Fibroblast of gingiva (primary cell): Measurements from ENCODE around the gene ADAMTSL5.
A peak's percentile ranks its signal among the peaks of the same experiment; 100 is the strongest.
"Not testable (repeated sequence)": the region's sequence is repeated elsewhere in the genome, so short reads cannot be mapped to it uniquely, and the experiment has no call there.

Experiments
- DNase-seq: peaks from one replicate; pipeline ENCODE4 v3.0.0-alpha.2; 2011; ENCODE audit warnings: low read depth

ADAMTSL5 gene, protein sequence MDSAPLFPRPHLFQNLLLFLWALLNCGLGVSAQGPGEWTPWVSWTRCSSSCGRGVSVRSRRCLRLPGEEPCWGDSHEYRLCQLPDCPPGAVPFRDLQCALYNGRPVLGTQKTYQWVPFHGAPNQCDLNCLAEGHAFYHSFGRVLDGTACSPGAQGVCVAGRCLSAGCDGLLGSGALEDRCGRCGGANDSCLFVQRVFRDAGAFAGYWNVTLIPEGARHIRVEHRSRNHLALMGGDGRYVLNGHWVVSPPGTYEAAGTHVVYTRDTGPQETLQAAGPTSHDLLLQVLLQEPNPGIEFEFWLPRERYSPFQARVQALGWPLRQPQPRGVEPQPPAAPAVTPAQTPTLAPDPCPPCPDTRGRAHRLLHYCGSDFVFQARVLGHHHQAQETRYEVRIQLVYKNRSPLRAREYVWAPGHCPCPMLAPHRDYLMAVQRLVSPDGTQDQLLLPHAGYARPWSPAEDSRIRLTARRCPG

DNA sequence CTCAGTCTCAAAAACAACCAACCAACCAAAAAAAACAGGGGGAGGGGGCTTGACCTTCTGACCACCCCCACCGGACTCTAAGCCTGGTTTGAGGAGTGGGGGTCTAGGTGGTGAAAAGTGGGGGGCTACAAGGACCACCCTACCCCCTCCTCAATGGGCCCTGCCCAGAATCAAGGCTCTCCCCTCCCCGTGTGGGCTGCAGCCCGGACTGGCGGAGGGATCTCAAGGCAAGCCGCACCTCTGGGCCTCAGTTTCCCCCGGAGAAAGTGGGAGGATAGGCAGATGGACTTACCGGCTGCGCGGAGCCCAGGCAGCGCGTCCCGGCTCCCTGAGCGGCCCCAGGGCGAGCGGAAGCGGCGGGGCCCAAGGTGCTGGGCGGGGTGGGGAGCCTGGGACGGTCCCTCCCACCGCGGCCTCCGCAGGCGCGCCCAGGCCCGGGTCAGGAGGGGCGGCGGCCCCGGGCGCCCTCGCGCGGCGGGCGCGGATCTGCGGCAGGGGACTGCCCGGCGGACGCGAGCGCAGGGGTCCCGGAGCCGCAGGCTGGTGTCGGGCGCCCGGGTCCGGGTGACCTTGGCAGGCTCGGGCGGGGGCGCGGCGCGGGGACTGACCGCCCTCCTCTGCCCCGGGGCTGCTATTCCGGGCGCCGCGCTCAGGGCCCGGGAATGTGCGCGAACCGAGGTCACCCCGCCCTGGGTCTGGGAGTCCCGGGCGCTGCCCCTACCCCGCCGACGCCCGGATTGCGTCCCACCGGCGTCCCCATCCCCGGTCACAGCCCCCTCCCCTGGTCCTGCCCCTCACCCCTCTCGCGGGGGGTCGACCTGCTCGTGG is at the start of gene ADAMTSL5:
TSS of gene ADAMTSL5 (minus strand) at position 349 of the 828 bp plus-strand sequence. CDS start 2,076 bp downstream, outside the sequence.
- DNase-seq: peak; percentile 54

DNA sequence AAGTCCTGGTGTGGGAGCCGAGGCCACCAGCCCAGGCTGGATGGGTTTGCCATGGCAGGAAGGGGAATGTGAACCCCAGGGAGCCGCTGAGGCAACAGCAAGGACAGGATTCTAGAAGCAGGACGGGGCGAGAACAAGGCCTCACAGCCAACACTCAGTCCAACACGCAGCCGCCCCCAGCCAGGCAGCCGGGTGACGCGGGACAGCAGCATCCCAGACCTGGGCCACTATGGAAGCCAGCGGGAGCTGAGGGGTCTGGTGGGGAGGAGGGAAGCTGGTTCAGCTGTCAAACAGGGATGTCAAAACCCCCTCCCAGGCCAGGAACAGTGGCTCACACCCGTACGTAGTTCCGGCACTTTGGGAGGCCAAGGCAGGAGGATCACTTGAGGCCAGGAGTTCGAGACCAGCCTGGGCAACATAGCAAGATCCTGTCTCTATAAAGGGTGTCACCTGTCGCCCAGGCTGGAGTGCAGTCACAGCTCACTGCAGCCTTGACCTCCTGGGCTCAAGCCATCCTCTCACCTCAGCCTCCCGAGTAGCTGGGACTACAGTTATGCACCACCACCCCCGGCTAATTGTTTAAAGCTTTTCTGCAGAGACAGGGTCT is 48.5 kb upstream of the ADAMTSL5 start:
- no peak for DNase-seq

DNA sequence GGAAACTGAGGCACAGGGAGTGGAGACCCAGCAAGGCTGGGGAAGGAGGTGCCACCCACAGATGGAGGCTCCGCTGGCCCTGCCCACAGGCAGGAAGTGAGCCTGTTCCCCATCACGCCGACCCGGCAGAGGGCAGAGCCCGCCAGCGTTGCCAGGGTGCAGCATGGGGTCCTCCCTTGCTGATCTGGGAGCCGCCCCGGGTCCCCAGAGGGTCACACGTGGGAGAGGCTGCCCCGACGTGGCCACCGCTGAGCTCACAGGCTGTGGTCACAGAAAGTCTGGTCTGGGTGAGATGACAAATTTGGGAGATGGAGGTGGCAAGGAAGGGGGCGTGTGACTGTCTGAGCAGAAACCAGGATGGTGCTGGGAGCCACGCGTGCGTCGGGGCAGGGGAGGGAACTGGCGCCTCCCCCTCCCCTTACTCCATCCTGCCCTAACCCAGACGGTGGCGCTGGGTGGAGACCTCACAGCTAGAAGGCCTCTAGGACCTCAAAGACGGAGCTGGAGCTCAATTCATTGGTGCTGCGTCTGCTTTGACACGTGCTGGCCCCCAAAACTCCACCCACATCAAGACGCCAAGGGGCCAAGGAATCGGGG is 47.6 kb upstream of the ADAMTSL5 start:
- DNase-seq: no peak

DNA sequence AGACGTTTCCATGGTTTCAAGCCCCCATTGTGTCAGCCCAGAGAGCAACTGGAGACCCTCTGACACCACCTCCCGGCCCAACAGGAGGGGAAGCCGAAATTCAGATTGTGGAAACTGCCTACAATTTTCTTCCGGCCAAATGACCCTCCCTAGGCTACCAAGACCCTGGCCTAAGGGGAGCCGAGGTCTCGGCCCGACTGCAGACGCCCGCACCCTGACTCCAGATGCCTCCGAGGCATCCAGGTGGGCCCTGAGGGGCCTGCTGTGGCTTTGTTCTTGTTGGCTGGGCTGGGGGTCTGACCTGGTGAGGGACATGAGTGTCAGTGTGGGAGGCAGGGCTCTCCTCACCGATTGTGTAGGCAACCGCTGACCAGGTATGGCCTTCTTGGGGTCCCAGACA is 45.7 kb upstream of the ADAMTSL5 start:
- no peak for DNase-seq

DNA sequence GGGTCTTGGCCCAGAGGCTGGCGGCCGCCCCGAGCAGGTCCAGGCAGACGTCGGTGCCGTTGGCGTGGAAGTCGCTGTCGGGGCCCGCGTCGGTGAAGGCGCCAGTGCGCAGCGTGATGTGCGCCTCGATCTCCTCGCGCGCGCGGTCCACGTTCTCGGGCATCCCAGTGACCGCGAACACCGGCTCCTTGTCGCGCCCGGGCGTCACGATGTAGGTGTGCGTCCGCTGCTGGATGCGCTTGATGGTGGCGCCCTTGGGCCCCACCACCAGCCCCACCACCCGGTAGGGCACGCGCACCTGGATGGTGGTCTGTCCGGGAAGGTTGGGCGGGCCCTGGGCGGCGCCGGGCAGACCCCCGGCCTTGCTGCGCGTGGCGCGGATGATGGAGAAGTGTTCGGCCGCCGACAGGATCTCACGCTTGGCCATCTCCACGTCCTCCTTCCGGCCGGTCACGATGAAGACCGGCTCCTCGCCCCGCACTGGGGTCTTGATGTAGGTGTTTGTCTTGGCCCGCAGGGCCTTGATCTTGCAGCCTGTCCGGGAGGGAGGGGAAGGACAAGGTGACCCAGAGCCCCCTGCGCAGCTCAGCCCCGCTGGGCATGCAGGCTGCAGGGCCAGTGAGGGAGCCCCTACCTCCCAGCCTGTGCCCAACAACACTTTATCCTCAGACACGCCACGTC is 43.7 kb upstream of the ADAMTSL5 start:
- no peak for DNase-seq

DNA sequence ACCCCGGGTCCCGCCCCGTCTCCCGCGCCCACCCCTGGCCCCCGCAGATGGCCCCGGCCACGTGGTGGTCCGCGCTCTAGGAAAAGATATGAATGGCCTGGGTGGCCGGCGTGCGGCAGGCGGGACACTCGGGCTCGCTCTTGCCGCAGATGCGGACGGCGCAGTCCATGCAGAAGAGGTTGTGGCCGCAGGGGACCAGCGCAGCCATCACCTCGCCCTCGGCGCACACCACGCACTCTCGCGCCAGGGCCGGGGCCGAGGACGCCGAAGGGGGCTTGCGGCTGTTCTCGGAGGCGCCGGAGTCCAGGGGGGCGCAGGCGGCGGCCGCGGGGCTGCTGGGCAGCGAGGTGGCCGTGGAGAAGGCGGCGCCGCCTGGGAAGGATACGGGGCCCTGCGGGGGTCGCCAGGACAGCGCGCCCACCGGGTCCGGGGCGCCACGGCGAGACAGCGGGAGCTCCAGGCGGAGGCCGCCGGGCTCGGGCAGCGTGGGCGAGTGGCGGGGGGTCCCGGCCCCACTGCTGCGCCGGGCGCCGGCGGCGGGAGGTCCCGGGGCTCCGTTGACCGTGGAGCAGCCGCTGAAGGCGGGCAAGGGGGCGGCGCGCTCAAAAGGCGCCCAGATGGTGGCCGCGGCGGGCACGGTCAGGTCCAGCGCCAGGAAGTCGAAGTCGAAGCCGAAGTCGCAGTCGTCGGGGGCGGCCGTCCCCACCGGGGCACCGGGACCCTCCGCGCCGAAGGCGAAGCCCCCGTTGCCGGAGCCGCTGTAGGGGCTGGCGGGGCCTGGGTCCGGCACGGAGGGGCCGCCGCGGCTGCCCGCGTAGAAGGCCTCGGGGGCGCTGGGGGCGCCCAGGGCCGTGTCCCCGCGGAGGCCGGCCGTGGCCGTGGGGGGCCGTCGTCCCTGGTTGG is 42.9 kb upstream of the ADAMTSL5 start:
- DNase-seq: no peak

DNA sequence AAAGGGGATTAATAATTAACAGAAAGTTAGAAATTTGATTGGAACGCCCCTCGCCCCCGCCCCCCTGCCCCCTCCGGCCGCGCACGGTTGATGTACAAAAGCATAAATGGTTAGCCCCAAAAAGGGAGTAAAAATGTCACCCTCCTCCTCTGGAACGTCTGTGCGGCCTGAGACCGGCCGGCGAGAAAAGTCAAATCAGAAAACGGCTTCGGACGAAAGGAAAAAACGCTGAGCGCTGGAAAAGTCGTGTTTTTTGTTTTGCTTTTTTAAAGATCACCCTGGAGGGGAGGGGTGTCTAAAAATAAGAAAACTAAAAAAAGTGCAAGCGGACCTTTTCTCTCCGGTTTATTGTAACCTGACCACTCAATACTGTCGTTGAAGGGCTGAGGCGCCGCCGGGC is 42.1 kb upstream of the ADAMTSL5 start:
- no peak for DNase-seq

DNA sequence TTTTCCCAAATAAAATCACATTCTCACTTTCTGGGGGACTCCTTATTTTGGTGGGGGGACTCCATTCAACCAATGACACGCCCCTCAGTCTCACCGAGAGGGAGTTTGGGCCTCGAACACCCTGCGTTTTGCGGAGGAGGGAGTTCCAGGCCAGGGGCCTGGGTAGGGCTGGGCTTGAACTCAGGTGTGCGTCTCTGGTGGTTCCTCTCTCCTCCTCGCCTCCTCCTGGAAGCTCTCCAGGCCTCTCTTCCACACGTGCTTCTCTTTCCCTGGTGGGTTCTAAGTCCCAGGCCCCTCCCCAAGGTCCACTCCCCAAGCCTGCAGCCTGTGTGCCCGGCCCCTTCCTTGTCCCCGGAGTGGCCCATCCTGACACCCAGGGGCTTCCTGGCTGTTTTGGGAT is 40.6 kb upstream of the ADAMTSL5 start:
- DNase-seq: no peak

DNA sequence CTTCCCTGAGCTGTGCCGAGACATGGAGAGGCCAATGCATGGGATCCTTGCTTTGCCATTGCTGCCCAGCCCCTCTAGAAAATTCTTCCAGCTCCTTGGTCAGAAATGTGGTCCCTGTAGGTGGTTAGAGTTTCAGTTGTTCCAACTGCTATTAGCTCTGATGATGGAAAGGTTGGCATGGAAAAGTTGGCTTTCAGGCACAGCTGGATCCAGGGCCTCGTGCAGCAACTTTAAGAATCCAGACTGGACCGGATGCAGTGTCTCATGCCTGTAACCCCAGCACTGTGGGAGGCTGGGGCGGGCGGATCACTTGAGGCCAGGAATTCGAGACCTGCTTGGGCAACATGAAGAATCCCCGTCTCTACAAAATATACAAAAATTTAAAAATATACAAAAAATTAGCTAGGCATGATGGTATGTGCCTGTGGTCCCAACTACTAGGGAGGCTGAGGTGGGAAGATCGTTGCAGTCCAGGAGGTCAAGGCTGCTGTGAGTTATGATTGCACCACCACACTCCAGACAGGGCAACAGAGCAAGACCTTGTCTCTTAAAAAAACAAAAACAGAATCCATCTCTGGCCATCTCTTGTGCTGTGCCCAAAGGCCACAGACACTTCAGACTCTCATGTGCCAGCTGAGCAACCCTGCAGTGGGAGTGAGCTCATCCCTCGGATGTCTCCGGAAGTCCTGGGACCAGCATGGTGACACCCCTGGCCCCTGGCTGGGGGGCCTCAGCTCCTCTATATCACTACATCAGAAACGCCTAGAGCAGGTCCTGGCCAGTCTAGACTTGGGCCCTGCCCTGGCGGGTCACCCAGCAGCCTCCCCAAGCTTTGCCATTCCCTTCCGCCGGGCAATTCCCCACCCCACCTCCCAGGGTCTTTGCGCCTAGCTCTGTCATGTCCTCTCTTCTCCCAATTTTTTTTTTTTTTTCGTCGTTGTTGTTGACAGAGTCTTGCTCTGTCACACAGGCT is 38.5 kb upstream of the ADAMTSL5 start:
- no peak for DNase-seq

DNA sequence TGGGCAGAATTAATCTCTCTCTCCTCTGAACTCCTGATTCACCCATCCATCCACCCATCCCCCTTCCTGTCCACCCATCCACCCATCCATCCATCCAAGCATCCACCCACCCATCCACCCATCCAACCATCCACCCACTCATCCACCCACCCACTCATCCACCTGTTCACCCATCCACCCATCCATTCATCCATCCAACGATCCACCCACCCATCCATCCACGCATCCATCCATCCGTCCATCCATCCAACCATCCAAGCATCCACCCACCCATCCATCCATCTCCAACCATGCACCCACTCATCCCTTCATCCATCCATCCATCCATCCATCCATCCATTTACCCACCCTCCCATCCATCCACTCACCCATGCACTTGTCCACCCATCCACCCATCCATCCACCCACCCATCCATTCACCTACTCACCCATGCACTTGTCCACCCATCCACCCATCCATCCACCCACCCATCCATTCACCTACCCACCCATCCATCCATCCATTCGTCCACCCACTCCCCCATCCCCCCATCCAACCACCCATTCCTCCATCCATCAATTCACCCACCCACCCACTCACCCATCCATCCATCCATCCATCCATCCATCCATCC is 36.6 kb upstream of the ADAMTSL5 start:
- DNase-seq: no peak

DNA sequence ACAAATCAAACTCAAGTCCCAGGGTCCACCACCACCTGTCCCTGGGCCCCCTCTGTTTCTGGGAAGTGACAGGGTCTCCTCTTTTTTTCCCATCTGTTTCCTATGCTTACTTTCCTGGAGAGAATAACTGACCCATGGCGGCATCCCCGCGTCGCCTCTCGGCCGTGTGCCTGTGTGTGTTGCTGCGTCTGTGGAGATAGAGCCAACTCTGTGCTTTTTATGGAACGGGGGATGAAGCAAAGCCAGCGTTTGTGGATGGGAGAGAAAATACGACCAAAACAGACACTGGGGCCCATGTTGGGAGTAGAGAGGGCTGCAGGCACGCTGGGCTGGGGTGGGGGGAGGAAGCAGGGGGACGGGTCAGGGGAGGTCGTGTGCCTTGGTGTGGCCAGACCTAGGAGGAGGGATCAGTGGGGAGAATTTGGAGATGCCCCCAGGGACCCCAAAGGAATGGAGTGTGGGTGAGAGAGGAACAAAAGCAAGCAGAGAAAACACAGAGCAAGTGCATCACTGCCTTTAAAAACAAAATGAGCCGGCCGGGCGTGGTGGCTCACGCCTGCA is 27.6 kb upstream of the ADAMTSL5 start:
- no peak for DNase-seq

DNA sequence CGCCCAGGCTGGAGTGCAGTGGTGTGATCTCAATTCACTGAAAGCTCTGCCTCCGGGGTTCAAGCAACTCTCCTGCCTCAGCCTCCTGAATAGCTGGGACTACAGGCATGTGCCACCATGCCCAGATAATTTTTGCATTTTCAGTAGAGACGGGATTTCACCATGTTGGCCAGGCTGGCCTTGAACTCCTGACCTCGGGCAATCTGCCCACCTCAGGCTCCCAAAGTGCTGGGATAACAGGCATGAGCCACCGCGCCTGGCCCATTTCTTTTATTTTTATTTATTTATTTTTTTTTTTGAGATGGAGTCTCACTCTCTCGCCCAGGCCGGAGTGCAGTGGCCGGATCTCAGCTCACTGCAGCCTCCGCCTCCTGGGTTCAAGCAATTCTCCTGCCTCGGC is 26.9 kb upstream of the ADAMTSL5 start:
- not testable (repeated sequence) for DNase-seq

DNA sequence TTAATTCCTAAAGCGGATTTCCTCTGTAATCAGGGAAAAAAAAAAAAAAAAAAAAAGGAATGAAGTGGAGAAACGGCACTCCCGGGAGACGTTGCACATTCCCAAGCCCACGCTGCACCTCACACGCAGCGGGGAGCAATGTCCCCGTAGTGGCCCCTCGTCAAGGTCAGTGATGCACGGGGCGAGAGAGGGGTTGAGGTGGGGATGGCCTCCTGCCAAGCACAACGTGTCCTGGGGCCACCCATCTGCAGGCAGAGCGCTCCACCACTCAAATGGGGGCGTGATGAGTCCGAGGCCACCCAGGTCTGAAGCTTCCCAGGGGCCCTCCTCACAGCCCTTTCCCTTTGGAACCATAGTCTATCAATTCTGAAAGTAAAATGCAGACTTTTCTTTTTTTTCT is 26.2 kb upstream of the ADAMTSL5 start:
- no peak for DNase-seq

DNA sequence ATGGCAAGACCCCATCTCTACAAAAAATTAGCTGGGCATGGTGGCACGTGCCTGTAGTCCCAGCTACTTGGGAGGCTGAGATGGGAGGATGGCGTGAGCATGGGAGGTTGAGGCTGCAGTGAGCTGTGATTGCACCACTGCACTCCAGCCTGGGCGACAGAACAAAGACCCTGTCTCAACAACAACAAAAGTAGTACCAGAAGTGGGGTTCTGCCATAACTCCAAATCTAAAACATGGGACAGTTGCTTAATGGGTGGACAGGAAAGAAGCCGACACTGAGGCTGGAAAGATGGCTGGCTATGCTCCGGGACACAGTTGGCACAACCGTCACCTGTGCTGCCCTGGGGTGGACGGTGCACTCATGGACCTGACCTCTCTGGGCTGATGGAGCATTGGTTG is 22.9 kb upstream of the ADAMTSL5 start:
- not testable (repeated sequence) for DNase-seq

DNA sequence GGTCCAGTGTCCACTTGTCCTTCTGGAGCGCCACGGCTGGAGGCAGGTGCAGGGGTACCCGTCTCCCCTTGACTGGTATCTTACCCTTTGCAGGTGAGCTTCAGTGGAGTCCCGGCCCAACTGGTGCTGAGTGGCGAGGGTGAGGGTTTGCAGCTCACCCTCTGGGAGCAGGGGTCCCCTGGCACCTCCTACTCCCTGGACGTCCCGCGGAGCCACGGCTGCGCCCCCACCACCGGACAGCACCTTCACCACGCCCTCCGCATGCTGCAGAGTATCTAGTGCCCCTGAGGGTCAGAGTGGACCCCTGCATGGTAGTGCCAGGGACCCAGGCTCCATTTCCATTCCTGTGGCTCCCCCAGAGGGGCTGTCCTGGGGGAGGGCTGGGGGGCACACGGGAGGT is 22.2 kb upstream of the ADAMTSL5 start:
- DNase-seq: no peak

DNA sequence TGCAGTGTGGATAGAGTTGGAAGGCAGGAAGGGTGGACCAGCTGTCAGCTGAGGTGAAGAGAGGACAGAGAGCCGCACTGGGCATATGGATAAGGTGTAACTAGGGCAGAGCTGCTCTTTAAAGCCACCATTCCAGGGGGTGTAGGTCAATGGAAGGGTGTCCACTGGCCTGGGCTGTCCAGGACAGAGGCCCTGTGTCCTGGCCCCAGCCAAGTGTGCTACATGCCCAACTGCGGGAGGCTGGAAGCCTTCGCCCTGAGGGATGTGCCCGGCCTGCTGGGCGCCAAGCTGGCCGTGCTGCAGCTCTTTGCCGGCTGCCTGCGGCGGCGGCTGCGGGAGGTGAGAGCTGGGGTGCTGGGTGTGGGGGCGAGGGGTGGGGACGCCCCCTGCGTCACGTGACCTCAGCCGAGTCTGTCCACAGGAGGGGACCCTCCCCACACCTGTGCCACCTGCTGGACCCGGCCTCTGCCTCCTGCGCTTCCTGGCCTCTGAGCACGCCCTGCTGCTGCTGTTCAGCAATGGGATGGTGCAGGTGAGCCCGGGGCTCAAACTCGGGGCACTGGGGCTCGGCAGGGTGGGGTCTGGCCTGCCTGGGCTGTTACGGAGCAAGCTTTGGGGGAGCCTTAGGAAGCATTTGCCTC is 20.8 kb upstream of the ADAMTSL5 start:
- DNase-seq: no peak

DNA sequence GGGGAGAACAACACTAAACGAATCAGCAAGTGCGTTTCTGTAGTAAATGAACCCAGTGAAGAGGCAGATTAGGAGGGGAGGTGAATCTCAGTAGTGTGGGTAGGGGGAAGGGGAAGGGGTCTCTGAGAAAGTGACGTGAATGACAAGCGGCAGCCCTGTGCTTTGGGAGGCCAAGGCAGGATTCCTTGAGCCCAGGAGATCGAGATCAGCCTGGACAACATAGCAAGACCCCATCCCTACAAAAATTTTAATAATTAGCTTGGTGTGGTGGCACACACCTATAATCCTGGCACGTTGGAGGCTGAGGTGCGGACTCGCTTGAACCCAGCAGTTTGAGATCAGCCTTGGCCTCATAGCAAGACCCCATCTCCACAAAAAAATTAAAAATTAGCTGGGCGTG is 19.2 kb upstream of the ADAMTSL5 start:
- DNase-seq: no peak

DNA sequence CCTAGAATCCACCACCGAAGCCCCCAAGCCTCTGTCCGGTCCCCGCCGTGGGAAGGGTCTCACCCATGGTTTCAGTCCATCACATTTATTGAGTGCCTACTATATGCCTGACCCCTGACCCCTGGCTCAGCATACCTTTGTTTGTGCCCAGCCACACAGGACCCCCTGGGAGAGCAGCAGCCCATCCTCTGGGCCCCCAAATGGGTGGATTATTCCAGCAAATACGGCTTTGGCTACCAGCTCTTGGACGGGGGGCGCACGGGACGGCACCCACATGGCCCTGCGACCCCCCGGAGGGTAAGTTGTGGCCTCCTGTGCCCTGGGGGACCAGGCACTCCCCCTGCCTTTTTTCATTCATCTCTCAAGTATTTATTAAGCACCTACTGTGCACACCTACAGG is 18.8 kb upstream of the ADAMTSL5 start:
- no peak for DNase-seq
